Activated CD4-positive, CD25-positive, alpha-beta regulatory T cell treated with anti-CD3 and anti-CD28 coated beads, Interleukin-2, amount 50 U/mL, for 16 hours (primary cell): ENCODE measurements around the gene CAPN5.

Experiments
- DNase-seq: peaks from one replicate; pipeline ENCODE4 v3.0.0-alpha.2; 2020; ENCODE audit warnings: low read depth, low spot score

Gene CAPN5

DNA sequence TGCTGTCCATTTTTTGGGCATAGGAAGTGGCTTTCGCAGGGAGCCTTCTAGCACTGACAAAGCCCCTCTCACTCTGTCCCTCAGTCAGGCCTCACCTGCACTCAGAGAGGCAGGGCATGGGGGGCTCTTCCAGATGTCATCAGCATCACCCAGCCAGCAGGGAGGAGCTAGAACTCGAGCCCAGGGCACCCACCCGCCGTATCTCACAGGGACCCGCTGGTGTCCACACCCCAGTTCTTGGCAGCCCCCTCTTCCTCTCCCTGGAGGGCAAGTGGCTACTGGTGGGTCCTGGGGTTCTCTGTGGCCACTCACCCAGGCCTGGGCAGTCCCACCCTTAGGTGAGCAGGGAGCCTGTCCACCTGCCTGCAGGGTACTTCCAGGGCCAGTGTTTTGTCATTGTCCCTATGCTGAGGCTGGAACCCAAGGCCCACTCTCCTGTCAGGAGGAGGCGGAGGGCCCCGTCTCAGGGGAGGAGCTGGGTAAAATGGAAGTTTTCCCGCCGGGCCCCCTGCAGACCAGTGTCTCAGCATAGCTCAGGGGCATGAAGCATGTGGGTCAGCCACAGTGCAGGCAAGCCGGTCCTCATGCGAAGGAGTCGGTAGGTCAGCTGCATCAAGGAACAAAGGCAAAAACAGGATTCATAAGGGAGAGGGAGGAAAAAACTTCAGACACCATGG is 83.1 kb downstream of the CAPN5 start:
- no peak for DNase-seq

DNA sequence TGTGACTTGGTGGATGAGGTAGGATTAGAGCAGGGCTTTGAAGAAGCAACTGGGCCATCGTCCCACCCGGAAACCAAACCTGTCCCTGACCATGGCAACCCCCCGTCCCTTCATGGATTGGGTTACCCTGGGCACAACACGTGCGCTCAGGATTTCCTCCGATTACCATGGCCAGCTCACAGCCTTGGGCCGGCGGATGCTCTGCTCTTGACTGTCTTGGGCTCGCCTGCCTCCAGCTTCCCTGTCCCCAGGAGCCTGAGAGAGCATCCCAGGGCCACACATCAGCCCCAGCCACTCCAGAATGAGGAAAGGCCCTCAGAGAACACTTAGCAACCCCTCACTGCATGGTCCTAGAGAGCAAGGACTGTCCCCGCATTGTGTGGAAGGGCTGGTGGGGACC is 84.1 kb downstream of the CAPN5 start:
- DNase-seq, result no peak

DNA sequence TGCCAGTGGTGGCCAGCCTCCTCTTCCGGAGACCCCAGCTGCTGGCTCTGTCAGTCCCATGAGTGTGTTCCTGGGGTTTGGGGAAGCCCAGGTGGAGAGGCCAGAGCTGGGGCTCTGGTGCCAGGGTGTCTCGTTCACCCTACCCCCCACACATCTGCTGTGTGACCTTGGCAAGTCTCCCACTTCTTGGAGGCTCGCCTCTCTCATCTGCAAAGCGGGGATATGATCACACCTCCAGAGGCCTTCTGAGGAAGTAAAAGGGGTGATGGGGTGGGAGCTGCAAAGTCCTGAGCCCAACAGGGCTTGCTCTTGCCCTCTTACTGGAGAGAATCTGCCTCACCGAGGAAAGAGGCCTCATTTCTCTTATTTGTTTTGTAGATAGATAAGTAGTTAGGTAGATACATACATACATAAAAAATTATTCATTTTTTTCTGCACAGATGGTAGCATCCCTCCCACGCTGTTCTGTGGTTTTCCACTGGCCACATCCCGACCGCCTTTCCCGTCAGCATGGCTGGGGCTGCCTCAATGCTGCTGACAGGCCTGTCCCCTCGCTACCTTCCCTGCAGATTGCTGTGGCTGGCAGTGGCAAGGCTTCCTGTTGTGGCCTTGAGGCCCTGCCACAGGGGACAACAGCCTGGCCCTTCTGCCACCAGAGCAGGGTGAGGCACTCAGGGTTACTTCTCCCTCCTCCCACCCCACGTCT is 85.2 kb downstream of the CAPN5 start:
- DNase-seq, result no peak

DNA sequence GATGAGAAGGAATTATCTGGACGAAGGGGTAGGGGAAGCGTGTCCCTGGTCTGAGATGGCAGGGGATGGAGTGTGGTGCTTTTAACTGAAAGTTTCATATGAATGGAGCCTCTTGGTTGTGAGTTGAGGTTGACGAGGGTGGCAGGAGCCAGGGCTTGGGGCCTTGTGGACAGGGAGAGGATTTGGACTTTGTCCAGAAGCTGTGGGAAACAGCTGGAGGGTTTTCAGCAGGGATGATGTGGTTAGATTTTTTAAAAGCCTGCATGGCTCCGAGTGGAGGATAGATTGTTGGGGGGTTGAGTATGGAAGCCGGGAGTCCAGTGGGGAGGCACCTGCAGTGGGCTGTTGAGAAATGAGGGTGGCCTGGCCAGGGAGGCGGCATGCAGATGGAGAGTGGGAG is 86.1 kb downstream of the CAPN5 start:
- DNase-seq, result no peak

DNA sequence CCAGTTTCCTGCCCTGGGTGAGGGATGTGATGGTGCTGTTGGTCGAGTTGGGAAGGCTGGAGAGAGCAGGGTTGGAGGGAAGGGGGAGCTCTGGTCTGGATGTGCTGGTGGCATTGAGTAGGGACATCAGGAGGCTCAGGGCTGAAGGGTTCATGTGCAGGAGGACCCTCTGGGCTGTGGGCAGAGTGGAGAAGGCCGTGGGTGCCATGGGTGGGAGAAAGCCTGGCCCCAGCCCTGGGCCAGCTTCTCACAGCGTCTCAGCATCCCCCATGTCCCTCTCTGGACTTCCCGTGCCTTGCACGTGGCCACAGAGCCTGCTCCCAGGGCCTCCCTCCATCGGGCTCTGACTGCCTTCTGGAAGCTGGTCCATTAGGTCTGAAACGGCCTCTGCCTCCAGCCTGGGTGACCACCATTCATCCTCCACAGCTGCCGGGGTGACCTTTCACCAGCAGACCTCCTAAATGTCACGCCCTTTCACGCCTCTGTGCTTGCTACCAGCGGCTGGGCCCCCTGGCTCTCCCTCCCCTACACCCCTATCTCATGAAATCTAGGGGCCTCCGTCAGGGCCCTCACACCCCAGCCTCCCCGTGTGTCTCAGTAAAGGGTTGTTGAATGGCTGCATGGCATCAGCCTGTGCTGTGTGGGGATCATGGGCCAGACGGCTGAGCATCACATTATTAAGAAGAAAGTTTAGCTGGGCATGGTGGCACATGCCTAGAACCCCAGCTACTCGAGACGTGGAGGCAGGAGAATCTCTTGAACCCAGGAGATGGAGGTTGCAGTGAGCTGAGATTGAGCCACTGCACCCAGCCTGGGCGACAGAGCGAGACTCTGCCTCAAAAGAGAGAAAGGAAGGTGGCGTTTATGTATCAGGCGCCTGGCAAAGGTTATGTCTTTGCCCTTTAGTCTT is 86.8 kb downstream of the CAPN5 start:
- DNase-seq, result no peak

DNA sequence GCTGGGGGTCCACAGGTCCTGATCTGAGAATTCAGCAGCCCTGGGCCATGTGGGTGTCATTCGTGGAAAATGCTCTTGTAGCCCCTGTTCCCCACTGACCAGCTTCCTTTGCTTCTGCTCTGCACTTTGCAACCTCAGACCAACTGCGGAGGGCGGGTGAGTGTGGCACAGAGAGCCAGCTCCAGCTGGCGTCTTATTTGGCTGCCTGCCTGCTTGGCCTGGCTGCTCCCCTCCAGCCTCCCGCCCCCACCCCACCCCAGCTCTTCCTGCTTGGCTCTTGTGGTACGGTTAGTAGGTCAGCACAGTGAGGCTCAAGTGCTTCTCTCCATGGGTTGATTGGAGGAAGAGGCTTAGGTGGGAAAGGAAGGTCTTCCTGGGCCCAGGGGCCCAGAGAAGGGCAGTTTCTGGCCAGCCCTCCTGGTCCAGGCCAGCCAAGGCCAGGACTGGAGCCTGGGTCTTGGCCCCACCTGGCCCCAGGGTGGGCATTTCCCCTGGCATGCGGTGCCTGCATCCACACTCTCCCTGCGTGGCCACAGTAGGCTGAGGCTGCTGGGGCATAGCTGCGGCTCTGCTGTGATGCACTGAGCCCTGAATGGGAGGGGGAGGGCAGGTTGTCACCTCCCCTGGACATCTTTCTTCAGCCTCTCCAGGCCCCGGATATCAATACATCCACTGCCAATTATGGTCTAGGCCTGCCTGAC is 87.8 kb downstream of the CAPN5 start:
- DNase-seq, result no peak

DNA sequence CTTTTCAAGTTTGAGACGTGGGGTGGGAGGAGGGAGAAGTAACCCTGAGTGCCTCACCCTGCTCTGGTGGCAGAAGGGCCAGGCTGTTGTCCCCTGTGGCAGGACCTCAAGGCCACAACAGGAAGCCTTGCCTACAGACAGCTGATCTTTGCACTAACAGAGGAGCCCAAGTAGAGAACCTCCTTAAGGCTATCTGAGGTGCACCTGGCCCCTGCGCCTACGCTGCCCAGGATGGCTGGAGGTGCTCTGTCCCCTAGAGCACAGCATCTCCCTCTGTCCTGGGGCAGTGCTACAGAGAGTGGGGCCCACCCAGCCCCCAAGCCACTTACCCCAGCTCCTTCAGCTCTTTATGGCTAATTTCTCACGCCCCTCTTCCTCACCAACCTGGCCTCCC is 88.3 kb downstream of the CAPN5 start:
- DNase-seq, result no peak

DNA sequence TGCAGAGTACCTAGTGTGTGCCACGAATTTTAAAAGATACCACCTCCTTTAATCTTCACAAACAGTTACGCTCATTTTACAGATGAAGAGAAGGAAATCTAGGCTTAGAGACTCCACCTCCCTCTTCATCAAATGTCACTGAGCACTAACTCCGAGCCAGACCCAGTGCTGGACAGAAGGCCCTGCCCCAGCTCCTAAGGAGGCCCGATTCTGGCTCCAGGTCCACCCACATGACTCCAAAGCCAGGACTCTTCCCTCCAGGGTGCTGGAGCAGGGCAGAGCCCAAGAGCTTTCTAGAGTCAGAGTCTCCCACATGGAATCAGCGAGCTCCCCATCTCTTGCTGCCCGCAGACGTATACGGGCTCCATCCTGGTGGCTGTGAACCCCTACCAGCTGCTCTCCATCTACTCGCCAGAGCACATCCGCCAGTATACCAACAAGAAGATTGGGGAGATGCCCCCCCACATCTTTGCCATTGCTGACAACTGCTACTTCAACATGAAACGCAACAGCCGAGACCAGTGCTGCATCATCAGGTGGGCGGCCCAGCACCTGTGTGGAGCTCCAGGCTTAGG is 88.9 kb downstream of the CAPN5 start:
- no peak for DNase-seq

DNA sequence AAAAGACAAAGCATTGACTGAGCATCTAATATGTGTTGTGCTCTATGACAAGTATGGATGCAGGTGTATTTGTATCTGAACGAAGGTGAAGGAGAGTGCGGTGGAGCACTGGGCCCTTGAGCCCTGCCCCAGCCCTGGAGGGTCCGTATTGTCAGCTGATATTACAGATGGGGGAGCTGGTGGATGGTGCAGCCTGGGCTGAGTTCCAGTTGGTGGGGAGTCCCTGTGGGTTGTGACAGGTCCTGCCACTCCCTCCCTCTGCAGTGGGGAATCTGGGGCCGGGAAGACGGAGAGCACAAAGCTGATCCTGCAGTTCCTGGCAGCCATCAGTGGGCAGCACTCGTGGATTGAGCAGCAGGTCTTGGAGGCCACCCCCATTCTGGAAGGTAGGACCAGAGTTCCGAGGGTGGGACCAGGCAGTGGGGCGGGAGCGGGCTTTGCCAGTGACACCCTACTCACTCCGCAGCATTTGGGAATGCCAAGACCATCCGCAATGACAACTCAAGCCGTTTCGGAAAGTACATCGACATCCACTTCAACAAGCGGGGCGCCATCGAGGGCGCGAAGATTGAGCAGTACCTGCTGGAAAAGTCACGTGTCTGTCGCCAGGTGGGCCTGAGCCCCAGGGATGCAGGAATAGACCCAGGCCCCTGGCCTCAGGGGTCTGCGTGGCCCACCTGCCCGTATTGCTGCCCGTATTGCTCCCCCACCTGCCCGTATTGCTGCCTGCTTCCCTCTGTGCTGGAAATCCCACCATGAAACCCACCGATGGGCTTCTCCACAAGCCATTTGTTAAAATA is 89.8 kb downstream of the CAPN5 start:
- DNase-seq, result no peak

DNA sequence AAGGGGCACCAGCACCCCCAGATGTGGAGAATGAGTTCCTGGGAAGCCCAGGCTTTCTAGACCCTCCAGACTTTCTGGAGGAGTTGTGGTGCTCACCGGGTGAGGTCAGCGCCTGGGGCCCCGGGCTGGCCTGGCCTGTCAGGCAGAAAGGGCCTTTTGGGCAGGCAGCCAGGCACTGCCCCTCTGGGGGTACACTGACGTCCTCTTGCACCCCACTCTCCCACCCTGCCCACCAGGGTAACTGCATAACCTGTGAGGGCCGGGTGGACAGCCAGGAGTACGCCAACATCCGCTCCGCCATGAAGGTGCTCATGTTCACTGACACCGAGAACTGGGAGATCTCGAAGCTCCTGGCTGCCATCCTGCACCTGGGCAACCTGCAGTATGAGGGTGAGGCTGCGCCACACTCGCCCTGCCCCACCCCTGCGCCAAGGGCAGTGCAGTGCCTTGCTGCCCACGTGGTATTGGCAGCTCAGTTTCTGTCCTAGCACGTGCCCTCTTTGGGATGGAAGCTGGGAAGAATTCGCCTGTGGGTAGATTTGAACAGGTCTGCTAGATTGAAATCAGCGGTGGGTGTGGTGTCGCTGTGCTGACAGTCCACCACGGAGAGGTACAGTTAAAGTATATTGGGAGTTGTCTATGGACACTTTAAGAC is 91.4 kb downstream of the CAPN5 start:
- no peak for DNase-seq

DNA sequence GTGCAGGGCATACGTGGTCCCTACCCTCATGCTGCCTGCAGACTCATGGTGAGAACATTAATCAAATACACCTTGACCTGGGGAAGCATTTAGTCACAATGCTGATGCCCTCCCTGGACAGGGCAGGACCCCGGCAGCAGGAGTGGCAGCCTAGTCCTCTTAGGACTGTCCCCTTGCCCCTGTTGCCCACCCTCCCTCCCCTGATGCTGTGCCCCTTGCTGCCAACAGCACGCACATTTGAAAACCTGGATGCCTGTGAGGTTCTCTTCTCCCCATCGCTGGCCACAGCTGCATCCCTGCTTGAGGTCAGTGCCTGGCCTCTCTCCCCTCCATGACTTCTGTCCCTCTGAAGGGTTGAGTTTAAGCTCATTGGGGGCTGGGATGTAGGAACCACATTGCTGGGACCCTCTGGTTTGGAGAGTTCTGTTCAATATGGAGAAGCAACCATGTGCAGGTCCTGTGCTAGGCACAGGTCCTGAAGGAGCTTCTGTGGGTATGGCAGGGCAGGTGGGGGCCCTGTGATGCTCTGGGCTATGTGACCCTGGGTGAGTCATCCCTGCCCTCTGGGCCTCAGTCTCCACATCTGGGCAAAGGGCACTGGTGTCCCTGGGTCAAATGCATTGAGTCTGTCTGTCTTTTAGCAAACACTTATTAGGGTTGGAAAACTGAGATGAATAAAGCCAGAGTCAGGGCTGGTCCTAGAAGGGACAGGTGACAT is 92.6 kb downstream of the CAPN5 start:
- no peak for DNase-seq

DNA sequence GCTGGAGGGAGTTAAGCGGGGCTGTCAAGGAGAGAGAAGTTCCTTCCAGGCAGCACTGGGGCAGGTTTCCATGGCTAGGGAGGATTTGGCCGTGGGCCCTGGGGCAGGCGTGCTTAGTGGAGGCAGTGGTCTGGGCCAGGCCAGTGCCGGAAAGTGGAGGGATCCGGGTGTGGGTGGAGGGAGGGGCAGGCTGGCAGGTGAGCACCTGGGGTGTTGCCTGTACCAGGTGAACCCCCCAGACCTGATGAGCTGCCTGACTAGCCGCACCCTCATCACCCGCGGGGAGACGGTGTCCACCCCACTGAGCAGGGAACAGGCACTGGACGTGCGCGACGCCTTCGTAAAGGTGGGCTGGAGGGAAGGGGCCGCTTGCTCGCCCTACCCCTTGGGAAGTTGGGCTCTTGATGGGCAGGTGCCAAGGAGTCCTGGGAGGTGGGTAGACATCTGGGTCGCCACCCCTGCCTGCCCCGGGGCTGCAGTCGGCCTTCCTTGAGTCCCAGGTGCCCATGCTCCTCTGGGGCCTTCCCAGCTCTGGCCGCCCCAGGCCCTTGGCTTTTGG is 93.2 kb downstream of the CAPN5 start:
- no peak for DNase-seq

DNA sequence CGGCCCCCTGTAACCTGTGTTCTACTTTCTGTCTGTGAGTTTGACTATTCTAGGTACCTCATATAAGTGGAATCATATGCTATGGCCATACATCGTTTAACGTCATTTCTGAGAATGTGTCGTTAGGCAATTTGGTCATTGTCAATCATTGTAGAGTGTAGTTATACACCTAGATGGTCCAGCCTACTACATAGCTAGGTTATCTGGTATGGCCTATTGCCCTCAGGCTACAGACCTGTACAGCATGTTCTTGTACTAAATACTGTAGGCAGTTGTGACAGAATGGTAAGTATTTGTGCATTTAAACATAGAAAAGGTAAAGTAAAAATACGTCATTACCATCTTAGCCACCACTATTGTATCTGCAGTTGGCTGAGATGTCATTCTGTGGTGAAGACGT is 96.5 kb downstream of the CAPN5 start:
- no peak for DNase-seq

DNA sequence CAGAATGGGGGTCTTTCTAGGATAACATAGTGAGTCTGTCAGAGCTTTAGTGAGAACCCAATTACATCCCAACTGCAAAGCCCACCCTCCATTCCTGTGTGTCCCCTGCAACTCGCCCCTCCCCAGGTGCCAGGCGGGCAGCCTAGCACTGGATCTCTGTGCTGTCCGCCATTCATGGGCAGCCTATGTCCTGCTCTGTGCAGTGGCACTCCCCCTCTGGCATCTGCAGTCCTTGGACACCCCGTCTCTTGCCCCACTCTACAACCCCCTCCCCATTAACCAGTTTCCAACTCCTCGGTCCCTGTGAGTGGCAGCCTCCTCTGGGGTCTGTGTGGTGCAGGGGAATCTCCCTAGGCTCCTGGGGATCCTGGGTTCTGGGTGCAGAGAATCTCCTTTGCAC is 98.3 kb downstream of the CAPN5 start:
- DNase-seq, result no peak

DNA sequence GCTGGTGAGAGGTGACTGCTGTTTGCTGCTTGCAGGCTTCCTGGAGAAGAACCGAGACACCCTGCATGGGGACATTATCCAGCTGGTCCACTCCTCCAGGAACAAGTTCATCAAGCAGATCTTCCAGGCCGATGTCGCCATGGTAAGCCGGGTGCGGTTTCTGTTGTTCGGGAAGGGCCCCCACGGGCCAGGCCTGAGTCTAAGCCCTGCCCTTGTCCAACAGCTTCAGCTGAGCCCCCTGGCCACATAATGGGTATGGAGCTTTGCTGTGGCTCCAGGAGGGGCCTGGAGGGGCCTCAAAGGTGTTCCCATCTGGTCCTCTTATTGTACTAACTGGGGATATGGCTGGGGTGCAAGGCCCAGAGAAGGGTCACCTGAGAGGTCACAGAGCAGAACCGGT is 99.2 kb downstream of the CAPN5 start:
- no peak for DNase-seq

DNA sequence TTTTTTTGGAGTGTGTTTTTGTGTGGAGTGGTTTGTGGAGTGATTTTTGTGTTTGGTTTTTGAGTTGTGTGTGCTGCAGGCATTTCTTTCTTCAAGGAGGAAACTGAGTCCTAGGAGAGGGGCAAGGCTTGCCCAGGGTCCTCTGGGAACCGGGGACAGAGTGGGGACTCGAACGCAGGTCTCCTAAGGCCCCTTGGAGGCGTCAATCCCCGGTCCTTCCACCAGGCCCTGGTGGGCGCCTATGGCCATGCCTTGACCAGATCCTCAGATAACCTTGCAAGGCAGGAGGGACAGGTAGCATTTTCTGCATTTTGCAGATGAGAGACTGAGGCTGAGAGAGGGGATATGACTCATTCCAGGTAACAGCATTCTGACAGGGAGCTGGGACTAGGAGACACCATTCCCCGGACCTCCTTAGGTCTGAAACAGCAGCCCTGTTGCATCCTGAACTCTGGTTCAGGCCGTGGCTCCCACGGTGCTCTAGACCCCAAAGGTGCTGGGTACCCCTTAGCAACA is 100.4 kb downstream of the CAPN5 start:
- no peak for DNase-seq

DNA sequence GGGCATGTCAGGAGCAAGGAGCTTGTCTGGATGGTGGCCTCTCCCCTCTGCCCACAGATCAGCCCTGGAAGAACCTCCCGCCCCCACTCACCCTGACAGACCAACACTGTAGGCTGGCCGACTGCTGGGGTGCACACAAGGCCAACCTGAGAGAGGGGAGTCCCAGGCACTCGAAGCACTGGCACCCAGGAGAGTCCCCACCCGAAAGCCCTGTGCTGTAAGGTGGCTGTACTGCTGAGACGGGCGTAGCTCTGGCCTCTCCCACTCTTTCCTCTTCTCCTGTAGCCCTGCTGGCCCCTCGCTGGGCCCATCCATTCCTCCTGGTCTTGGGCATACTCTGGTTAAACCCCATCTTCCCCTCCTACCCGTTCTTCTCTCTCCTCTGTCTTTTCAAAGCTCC is 101.0 kb downstream of the CAPN5 start:
- DNase-seq, result no peak

DNA sequence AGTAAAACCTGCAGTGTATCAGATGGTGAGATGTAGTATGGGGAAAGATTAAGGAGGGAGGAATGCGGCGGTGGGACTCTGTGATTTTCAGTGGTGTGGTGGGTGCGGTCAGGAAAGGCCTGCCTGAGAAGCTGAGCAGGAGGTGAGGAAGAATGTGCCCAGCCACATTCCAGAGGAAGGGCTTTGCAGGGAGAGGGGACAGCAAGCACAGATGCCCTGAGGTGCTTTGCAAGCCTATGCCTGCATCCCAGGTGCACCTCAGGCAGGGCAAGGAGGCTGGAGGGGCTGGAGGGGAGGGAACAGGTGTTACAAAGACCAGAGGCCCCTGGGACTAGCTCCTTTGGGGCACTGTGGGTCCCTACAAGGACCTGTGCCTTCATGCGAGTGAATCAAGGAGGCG is 103.3 kb downstream of the CAPN5 start:
- no peak for DNase-seq

DNA sequence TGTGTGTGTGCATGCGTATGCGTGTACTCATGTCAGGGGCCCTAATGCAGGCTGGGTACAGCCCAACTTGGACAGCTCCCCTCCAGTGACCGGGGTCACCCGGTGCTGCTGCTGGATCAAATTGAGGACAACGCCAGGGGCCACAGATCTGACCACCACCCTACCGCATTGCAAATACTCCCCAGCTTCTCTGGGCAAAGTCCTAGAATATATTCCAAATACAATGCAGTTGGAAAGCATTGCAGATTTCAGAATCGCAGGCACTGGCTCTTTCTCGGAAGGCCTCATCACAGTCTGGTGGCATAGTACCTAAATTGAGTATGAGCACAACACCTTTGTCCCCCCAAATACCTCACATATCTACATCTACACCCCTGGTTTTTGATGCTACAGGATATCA is 104.5 kb downstream of the CAPN5 start:
- DNase-seq, result no peak
